GM10248 (cell line): Measurements from ENCODE around the gene ARHGAP12.
A peak's percentile ranks its signal among the peaks of the same experiment; 100 is the strongest.

Experiments
- CTCF ChIA-PET: fragments of 300-600 bp; sonication (Branson Sonifier 250); formaldehyde crosslinking; extraction: SDS; loops from one replicate; lab custom pipeline; 2021; ENCODE audit warnings: antibody characterized with exemption; lab: Yijun Ruan, JAX
- POLR2A ChIA-PET: fragments of 350-650 bp; sonication (Branson Sonifier 250); formaldehyde crosslinking; extraction: SDS; loops from one replicate; lab custom pipeline; 2020; ENCODE audit warnings: antibody characterized with exemption; lab: Yijun Ruan, JAX
- DNase-seq: peaks from one replicate; pipeline ENCODE4 v3.0.0; 2012; ENCODE audit errors: extremely low spot score
- TF ChIP-seq, protein P1 (sequence below): IDR thresholded peaks from 2 replicates; pipeline ENCODE4 v1.5.1; 2012; ENCODE audit warnings: mild to moderate bottlenecking, low read depth; ENCODE audit errors: extremely low read depth, missing control alignments, control extremely low read depth

The ARHGAP12 gene

DNA sequence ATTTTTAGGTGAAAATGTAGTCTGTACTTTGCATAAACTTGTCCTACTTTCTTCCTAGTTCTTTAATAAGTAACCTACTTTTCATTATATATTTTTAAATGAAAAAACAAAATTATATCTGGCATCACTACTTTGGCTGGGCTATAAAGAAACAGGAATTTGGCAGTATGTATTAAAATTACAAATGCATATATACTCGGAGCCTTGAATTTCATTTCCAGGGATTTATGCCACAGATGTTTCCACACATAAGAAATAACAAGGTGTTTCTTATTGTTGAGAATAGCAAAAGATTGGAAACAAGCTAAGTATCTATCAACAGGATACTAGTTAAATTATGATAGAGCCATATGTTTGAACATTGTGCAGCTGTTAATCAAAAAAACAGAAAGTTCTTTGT, 2.2 kb upstream of the ARHGAP12 start:
- ChIA-PET POLR2A (interaction anchor here (0.6 to 0.7 kb wide), 2 partner anchors 11 to 55 kb away, joined by 3 read pairs; no protein-coding TSS in a partner anchor), CTCF (interaction anchor here (1.2 to 2.2 kb wide), 3 partner anchors 9 to 69 kb away, joined by 3 to 10 read pairs (median 3); no protein-coding TSS in a partner anchor)
- TF ChIP-seq, protein P1, sequence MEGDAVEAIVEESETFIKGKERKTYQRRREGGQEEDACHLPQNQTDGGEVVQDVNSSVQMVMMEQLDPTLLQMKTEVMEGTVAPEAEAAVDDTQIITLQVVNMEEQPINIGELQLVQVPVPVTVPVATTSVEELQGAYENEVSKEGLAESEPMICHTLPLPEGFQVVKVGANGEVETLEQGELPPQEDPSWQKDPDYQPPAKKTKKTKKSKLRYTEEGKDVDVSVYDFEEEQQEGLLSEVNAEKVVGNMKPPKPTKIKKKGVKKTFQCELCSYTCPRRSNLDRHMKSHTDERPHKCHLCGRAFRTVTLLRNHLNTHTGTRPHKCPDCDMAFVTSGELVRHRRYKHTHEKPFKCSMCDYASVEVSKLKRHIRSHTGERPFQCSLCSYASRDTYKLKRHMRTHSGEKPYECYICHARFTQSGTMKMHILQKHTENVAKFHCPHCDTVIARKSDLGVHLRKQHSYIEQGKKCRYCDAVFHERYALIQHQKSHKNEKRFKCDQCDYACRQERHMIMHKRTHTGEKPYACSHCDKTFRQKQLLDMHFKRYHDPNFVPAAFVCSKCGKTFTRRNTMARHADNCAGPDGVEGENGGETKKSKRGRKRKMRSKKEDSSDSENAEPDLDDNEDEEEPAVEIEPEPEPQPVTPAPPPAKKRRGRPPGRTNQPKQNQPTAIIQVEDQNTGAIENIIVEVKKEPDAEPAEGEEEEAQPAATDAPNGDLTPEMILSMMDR: no peak
- no peak for DNase-seq

DNA sequence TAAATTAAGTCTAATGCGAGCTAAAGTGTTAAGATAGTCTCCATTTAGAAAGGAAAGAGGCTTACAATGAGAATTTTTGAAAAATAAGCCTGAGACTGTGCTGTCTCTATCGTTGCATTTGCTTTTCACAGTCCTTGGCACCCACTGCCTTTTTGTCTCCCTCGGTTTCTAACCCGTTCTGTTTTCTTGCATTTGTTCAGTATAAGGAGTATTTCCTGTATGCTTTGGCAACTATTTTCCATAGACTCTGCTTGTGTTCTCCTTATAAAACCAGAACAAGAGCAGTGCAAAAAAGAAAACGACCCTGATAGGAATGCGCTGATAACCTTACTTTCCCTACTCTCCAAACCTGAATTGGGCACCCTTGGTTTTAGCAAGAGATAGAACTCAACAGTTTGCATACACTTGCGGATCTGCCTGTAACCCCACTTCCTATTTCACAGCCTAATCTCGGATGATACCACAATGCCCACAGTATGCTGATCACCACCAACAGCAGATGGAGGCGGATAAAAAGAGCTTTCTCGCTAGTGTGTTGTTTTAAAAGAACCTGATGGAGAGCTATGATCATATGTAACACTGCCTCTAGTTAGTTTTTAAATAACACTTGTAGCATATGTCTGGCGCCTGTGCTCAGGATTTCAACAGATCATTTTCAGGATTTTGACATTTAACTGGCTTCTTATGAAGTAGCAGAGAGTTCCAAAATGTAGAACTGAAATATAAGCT, 1.6 kb upstream of the ARHGAP12 start:
- peak; percentile 31 for DNase-seq
- TF ChIP-seq, protein P1: no peak
- POLR2A ChIA-PET: interaction anchor here (0.6 kb wide), 2 partner anchors 54 to 245 kb away, joined by 3 to 5 read pairs; no protein-coding TSS in a partner anchor
- CTCF ChIA-PET: interaction anchor here (1.0 to 2.2 kb wide), 5 partner anchors 9 to 69 kb away, joined by 3 to 10 read pairs (median 3); no protein-coding TSS in a partner anchor

DNA sequence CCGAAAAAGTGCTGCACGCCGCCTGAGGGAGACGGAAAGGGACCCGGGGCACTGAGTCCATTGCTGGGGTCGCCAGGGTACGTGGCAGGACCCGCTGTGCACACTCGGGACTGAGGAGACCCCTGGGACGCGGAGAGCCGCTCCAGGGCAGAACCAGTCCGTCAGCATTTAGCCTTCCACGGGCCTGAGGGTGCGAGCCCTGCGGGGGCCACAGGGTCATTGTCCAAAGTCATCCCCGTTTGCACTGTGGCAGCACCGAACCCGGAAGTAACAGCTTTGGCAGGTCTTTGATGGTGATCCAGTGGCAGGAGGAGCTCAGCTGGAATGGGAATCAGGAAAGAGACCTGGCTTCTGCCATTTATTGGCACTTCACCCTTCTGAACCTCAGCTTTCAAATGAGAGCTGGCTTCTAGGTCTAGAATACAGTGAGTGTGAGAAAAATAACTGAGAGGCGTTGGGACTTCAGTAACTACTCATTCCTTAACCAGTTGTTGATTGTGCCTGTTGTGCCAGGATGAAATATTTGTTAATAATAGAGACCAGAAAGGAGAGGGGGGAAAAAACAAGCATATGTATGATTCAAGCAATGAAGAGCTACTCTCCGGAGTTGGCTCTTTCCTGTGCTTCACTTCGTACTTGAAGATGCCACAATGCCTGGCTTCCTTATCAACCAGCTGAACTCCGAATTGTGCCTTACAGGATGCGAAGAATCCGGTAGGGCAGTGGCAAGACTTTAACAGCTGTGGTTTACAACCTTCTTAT, 811 bp upstream of the ARHGAP12 start:
- DNase-seq: peak; percentile 32
- TF ChIP-seq, protein P1: no peak
- CTCF ChIA-PET: interaction anchor here (1.0 to 2.2 kb wide), 5 partner anchors 11 to 70 kb away, joined by 3 to 10 read pairs (median 3); no protein-coding TSS in a partner anchor
- POLR2A ChIA-PET: interaction anchor here (0.6 kb wide), 1 partner anchor 245 kb away, joined by 5 read pairs; no protein-coding TSS in a partner anchor

DNA sequence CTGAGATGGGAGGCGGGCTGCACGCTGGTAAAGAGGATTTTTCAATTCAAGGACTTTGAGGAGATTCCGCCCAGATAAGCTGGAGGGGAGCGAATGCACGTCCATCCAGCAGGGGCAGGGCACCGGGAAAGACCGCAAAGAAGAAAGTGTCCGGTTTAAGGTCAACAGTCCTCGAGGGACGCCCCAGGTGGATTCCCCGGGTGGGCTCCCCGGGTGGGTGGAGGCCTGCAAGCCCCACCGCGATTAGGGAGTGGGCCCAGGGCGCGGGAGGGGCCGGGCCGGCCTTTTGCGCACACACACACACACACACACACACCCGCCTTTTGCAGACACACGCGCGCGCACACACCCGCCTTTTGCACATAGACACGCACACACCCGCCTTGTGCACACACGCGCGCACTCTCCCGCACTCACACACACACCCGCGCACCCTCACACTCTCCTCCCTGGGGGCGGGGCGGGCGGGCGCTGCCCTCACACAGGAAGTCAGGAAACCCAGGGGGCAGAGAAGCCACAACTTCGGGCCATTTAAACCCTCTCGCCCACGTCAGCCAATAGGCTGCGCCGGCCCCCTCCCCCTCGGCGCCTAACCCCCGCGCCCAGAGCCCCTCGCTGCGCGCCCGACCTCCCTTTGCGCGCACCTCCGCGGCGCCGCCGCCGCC, 615 bp downstream of the ARHGAP12 start:
- ChIA-PET CTCF (no interaction called here), POLR2A (no interaction called here)
- DNase-seq: peak; percentile 58
- TF ChIP-seq, protein P1: no peak

DNA sequence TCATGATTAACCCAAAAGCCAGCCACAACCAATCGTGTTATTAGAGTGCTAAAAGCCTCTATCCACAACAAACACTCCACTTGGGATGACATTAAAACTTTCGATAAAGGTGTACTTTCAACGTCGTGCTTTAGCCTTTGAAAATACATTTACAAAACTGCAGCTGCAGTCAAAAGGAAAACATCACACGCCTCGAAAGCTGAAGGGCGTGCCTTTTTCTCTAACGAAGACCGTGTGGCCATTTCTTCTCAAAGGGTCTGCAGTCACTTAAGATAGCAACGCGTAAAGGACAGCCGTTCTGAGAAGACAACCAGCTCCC, 1.1 kb downstream of the ARHGAP12 start:
- ChIA-PET POLR2A (no interaction called here), CTCF (no interaction called here)
- TF ChIP-seq, protein P1: no peak
- no peak for DNase-seq
